ENCODE data around the gene LMO7. TPM values are rescaled to one million over a fixed set of nuclear protein-coding genes. Genes with fewer than 3 reads are reported as not detected.
"Not testable (repeated sequence)": the region's sequence is repeated elsewhere in the genome, so short reads cannot be mapped to it uniquely, and the experiment has no call there.

LMO7 gene
- total RNA-seq, 1 donor from 2014 or later = 480 TPM

GRCh38 chr13:75690607-75691006 is 54.5 kb downstream of the LMO7 start:
- intact Hi-C loops (cut with micrococcal nuclease) = loop anchor here (10.0 kb wide), 2 partner anchors 54 to 114 kb away; no protein-coding TSS in a partner anchor
- ATAC-seq = no peak

GRCh38 chr13:75691183-75691582 is 55.1 kb downstream of the LMO7 start:
- ATAC-seq (no peak), DNase-seq (no peak)
- intact Hi-C loops (cut with micrococcal nuclease) = loop anchor here (10.0 kb wide), 2 partner anchors 54 to 114 kb away; no protein-coding TSS in a partner anchor

More at GRCh38 chr13:75690607-75691006, 54.5 kb downstream of the LMO7 start:
- DNase-seq = no peak

GRCh38 chr13:75693227-75693626 is 57.1 kb downstream of the LMO7 start:
- ATAC-seq = no peak

GRCh38 chr13:75694722-75695121 is 58.6 kb downstream of the LMO7 start:
- intact Hi-C loops (cut with micrococcal nuclease) = loop anchor here (10.0 kb wide), 2 partner anchors 50 to 110 kb away; no protein-coding TSS in a partner anchor
- no peak for DNase-seq
- no peak for ATAC-seq

More at GRCh38 chr13:75693227-75693626, 57.1 kb downstream of the LMO7 start:
- intact Hi-C loops (cut with micrococcal nuclease) = loop anchor here (10.0 kb wide), 2 partner anchors 52 to 112 kb away; no protein-coding TSS in a partner anchor
- no peak for DNase-seq

GRCh38 chr13:75695908-75696307 is 59.8 kb downstream of the LMO7 start:
- intact Hi-C loops (cut with micrococcal nuclease) = loop anchor here (10.0 kb wide), 2 partner anchors 49 to 109 kb away; no protein-coding TSS in a partner anchor
- DNase-seq (peak; percentile 79), ATAC-seq (peak; percentile 75)

- intact Hi-C loops (cut with micrococcal nuclease) = loop anchor here (10.0 kb wide), 2 partner anchors 46 to 106 kb away; no protein-coding TSS in a partner anchor
These were observed 62.9 kb downstream of the LMO7 start for GRCh38 chr13:75699062-75699461.

GRCh38 chr13:75699717-75700116 is 63.6 kb downstream of the LMO7 start:
- intact Hi-C loops (cut with micrococcal nuclease) = loop anchor here (10.0 kb wide), 2 partner anchors 45 to 105 kb away; no protein-coding TSS in a partner anchor
- not testable (repeated sequence) for DNase-seq, ATAC-seq

More at GRCh38 chr13:75699062-75699461, 62.9 kb downstream of the LMO7 start:
- ATAC-seq (no peak), DNase-seq (no peak)

GRCh38 chr13:75700552-75700951 is 64.4 kb downstream of the LMO7 start:
- DNase-seq (no peak), ATAC-seq (no peak)
- intact Hi-C loops (cut with micrococcal nuclease) = no loop called here

- intact Hi-C loops (cut with micrococcal nuclease) = no loop called here
- ATAC-seq (no peak), DNase-seq (no peak)
These were observed 66.3 kb downstream of the LMO7 start for GRCh38 chr13:75702476-75702875.

- DNase-seq (no peak), ATAC-seq (no peak)
- intact Hi-C loops (cut with micrococcal nuclease) = no loop called here
These were observed 67.6 kb downstream of the LMO7 start for GRCh38 chr13:75703769-75704168.

GRCh38 chr13:75704194-75704926 is 68.2 kb downstream of the LMO7 start:
- intact Hi-C loops (cut with micrococcal nuclease) = no loop called here
- ATAC-seq (no peak), DNase-seq (no peak)

GRCh38 chr13:75704927-75705288 is 68.8 kb downstream of the LMO7 start:
- no peak for DNase-seq
- intact Hi-C loops (cut with micrococcal nuclease) = no loop called here
- ATAC-seq = no peak

- ATAC-seq (no peak), DNase-seq (no peak)
- intact Hi-C loops (cut with micrococcal nuclease) = no loop called here
These were observed 69.3 kb downstream of the LMO7 start for GRCh38 chr13:75705395-75705794.

GRCh38 chr13:75705908-75706307 is 69.8 kb downstream of the LMO7 start:
- DNase-seq (no peak), ATAC-seq (no peak)
- intact Hi-C loops (cut with micrococcal nuclease) = no loop called here

GRCh38 chr13:75713852-75714251 is 77.7 kb downstream of the LMO7 start:
- ATAC-seq (no peak), DNase-seq (no peak)
- intact Hi-C loops (cut with micrococcal nuclease) = no loop called here

- intact Hi-C loops (cut with micrococcal nuclease) = no loop called here
- no peak for ATAC-seq
- no peak for DNase-seq
These were observed 79.7 kb downstream of the LMO7 start for GRCh38 chr13:75715601-75716523.

GRCh38 chr13:75717525-75717924 is 81.4 kb downstream of the LMO7 start:
- intact Hi-C loops (cut with micrococcal nuclease) = no loop called here
- no peak for ATAC-seq

GRCh38 chr13:75721307-75721706 is 85.2 kb downstream of the LMO7 start:
- intact Hi-C loops (cut with micrococcal nuclease) = no loop called here
- no peak for ATAC-seq
- DNase-seq = no peak

More at GRCh38 chr13:75717525-75717924, 81.4 kb downstream of the LMO7 start:
- DNase-seq = no peak

- ATAC-seq (no peak), DNase-seq (no peak)
- intact Hi-C loops (cut with micrococcal nuclease) = no loop called here
These were observed 87.8 kb downstream of the LMO7 start for GRCh38 chr13:75723901-75724300.

All from left ventricle myocardium superior (tissue), 1 donor.